SK-N-SH (cell line): Measurements from ENCODE around the gene WDR93. TPM values are rescaled to one million over a fixed set of nuclear protein-coding genes. Genes with fewer than 3 reads are reported as not detected.

Experiments
- CTCF ChIA-PET: fragments of 300-600, 350-600 bp; formaldehyde crosslinking; extraction: SDS; loops from one replicate; lab custom pipeline; 2021; lab: Yijun Ruan, JAX
- POLR2A ChIA-PET: fragments of 350-600 bp; sonication (Branson Sonifier 250); formaldehyde crosslinking; extraction: SDS; loops from one replicate; lab custom pipeline; 2020; ENCODE audit warnings: antibody characterized with exemption, inconsistent platforms; lab: Yijun Ruan, JAX
- DNase-seq: peaks from one replicate; pipeline ENCODE4 v3.0.0; 2012
- H2AFZ ChIP-seq: fragments of 200-600 bp; sonication (generic); 2 replicates; pipeline ENCODE4 v1.8.1; 2016; ENCODE audit warnings: antibody characterized with exemption, mild to moderate bottlenecking, low read depth
- H3F3A ChIP-seq: fragments of 200-600 bp; sonication (generic); replicated peaks from 2 replicates; pipeline ENCODE3; 2016; ENCODE audit warnings: antibody characterized with exemption, mild to moderate bottlenecking; ENCODE audit not compliant: insufficient read depth
- H3K27ac ChIP-seq, 2 experiments: fragments of 200-500 bp in 1 of 2; fragments of 200-600 bp in 1 of 2; sonication (Bioruptor generic) in 1 of 2; sonication (generic), shearing (Covaris generic) in 1 of 2; 2 replicates each; pipeline versions ENCODE4 v1.5.1 to v1.6.1; 2014 to 2016; ENCODE audit warnings: low read depth in 2 of 2, inconsistent platforms in 1 of 2, low read length in 1 of 2, mild to moderate bottlenecking in 1 of 2, mixed read lengths in 1 of 2
- H3K27me3 ChIP-seq: fragments of 200-600 bp; sonication (generic), shearing (Covaris generic); 2 replicates; pipeline ENCODE4 v1.6.1; 2016; ENCODE audit warnings: mixed run types; ENCODE audit not compliant: insufficient read depth
- H3K36me3 ChIP-seq, 2 experiments: fragments of 200-500 bp in 1 of 2; fragments of 200-600 bp in 1 of 2; sonication (Bioruptor generic) in 1 of 2; sonication (generic) in 1 of 2; replicated peaks in 1 of 2; 2 replicates each; pipeline versions ENCODE3 to v1.5.1; 2014 to 2016; ENCODE audit warnings: low read length in 1 of 2, mild to moderate bottlenecking in 1 of 2; ENCODE audit not compliant: insufficient read depth in 2 of 2, control insufficient read depth in 1 of 2
- H3K4me1 ChIP-seq, 2 experiments: fragments of 200-500 bp in 1 of 2; fragments of 200-600 bp in 1 of 2; sonication (Bioruptor generic) in 1 of 2; sonication (generic), shearing (Covaris generic) in 1 of 2; 2 replicates each; pipeline versions ENCODE4 v1.5.1 to v1.6.1; 2014 to 2016; ENCODE audit warnings: low read depth in 1 of 2, low read length in 1 of 2, mixed run types in 1 of 2; ENCODE audit not compliant: insufficient read depth in 2 of 2, control insufficient read depth in 1 of 2
- H3K4me2 ChIP-seq: fragments of 200-600 bp; sonication (generic), shearing (Covaris generic); 2 replicates; pipeline ENCODE4 v1.6.1; 2017; ENCODE audit warnings: mixed run types
- H3K4me3 ChIP-seq, 2 experiments: fragments of 200-500 bp in 1 of 2; fragments of 200-600 bp in 1 of 2; sonication (Bioruptor generic) in 1 of 2; sonication (generic), shearing (Covaris generic) in 1 of 2; 2 replicates each; pipeline versions ENCODE4 v1.5.1 to v1.8.1; 2014 to 2016; ENCODE audit warnings: low read depth in 2 of 2, inconsistent platforms in 1 of 2, low read length in 1 of 2, mild to moderate bottlenecking in 1 of 2, mixed read lengths in 1 of 2, moderate library complexity in 1 of 2
- H3K79me2 ChIP-seq: fragments of 200-600 bp; sonication (generic); 2 replicates; pipeline ENCODE4 v1.8.1; 2017; ENCODE audit warnings: mild to moderate bottlenecking; ENCODE audit not compliant: insufficient read depth
- H3K9ac ChIP-seq: fragments of 200-600 bp; sonication (generic); 2 replicates; pipeline ENCODE4 v1.6.1; 2017; ENCODE audit warnings: mixed run types
- H3K9me2 ChIP-seq: fragments of 200-600 bp; sonication (generic); 2 replicates; pipeline ENCODE4 v1.6.1; 2017; ENCODE audit warnings: mixed run types
- H3K9me3 ChIP-seq: fragments of 200-600 bp; sonication (generic); 2 replicates; pipeline ENCODE4 v1.6.1; 2017; ENCODE audit warnings: mixed run types, mild to moderate bottlenecking, moderate library complexity
- H4K20me1 ChIP-seq: fragments of 200-600 bp; sonication (generic); 2 replicates; pipeline ENCODE4 v1.6.1; 2017; ENCODE audit warnings: mild to moderate bottlenecking, mixed run types; ENCODE audit not compliant: insufficient read depth
- EP300 ChIP-seq, 2 experiments: IDR thresholded peaks; 2 replicates each; pipeline versions ENCODE4 v1.4.0 to v1.6.1; 2012; ENCODE audit warnings: borderline replicate concordance in 1 of 2, low read depth in 1 of 2, low read length in 1 of 2
- FOSL2 ChIP-seq: IDR thresholded peaks from 2 replicates; pipeline ENCODE4 v1.4.0; 2012; ENCODE audit warnings: low read depth, mild to moderate bottlenecking, moderate library complexity, borderline replicate concordance
- GABPA ChIP-seq: IDR thresholded peaks from 2 replicates; pipeline ENCODE4 v1.4.0; 2012; ENCODE audit warnings: low read depth, mild to moderate bottlenecking
- NFIC ChIP-seq: IDR thresholded peaks from 2 replicates; pipeline ENCODE4 v1.4.0; 2012; ENCODE audit warnings: borderline replicate concordance
- SIN3A ChIP-seq: IDR thresholded peaks from 2 replicates; pipeline ENCODE4 v1.6.1; 2012; ENCODE audit warnings: low read depth, mild to moderate bottlenecking, low read length, moderate library complexity, borderline replicate concordance
- TAF1 ChIP-seq: IDR thresholded peaks from 2 replicates; pipeline ENCODE4 v1.6.1; 2012; ENCODE audit warnings: low read depth, mild to moderate bottlenecking, low read length, moderate library complexity, borderline replicate concordance
- WGBS: methylation state at CpG from one replicate; pipeline ENCODE4 v1.1.6; 2017; ENCODE audit warnings: low lambda C conversion rate; 5-methylcytosine and 5-hydroxymethylcytosine counted together
- polyA plus RNA-seq, 3 experiments: library from polyadenylated mRNA; depleted of rRNA; stranded (reverse); fragments of >200 nt; gene quantifications; 2 replicates each; pipeline ENCODE4 v1.2.3, GENCODE V29; 2012
- TF ChIP-seq, protein P1 (sequence below): IDR thresholded peaks from 2 replicates; pipeline ENCODE4 v1.4.0; 2012; ENCODE audit warnings: low read depth, borderline replicate concordance
- TF ChIP-seq, protein P2 (sequence below): fragments of 150-350 bp; IDR thresholded peaks from 2 replicates; pipeline ENCODE4 v1.6.1; 2017; ENCODE audit warnings: antibody characterized with exemption, low read length, low read depth, borderline replicate concordance
- TF ChIP-seq, protein P3 (sequence below): fragments of 200-600 bp; sonication (generic); IDR thresholded peaks from 2 replicates; pipeline ENCODE4 v1.6.1; 2017; ENCODE audit warnings: antibody characterized with exemption, mild to moderate bottlenecking, moderate library complexity
- TF ChIP-seq, protein P4 (sequence below): IDR thresholded peaks from 2 replicates; pipeline ENCODE4 v1.4.0; 2012; ENCODE audit warnings: low read depth, borderline replicate concordance

WDR93 gene
- polyA plus RNA-seq, 1 of the 3 experiments (the other 2 are of a cell fraction), result 0.35 TPM

DNA sequence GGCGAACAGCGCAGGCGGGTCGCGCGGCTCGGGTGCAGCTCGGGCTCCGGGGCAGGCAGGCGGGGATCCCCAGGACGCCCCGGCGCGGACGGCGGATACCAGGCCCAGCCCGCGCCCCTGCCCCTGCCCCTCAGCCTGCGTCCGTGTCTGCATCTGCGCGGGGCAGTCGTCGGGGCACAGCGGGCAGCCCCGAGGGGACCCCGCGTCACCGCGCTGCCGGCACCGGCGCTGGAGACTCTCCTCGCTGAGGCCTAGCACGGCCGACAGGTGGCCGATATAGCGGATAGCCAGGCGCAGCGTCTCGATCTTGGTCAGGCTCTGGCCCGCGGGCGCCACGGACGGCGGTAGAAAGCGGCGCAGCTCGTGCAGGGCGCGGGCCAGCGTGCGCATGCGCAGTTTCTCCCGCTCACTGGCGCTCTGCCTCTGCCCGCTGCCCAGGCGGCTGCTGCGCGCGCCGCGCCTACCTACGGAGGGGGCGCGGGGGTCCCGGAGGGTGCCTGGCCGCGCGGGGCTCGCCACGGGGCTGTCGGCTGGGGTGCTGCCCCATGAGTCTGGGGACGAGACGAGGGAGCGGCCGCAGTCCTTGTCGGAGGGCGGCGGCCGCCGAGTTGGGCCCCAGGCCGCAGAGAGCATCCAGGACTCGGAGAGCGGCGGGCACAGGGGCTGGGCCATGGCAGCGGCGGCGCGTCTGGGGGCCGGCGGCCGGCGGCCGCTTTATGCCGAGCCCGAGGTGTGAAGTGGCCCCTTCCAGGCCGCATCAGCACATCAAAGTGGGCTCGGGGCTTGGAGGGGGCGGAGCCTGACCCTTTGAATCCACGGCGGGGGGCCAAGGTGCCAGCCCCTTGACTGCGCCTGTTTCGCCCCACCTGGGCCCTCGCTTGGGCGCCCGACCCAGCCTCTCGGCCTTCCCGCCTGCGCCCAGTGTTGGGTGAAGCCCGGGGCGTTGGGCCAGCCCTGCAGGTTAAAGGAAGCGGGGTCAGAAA, 60.2 kb downstream of the WDR93 start, which contains the start of gene MESP1 (continued):
- TF ChIP-seq, protein P1, sequence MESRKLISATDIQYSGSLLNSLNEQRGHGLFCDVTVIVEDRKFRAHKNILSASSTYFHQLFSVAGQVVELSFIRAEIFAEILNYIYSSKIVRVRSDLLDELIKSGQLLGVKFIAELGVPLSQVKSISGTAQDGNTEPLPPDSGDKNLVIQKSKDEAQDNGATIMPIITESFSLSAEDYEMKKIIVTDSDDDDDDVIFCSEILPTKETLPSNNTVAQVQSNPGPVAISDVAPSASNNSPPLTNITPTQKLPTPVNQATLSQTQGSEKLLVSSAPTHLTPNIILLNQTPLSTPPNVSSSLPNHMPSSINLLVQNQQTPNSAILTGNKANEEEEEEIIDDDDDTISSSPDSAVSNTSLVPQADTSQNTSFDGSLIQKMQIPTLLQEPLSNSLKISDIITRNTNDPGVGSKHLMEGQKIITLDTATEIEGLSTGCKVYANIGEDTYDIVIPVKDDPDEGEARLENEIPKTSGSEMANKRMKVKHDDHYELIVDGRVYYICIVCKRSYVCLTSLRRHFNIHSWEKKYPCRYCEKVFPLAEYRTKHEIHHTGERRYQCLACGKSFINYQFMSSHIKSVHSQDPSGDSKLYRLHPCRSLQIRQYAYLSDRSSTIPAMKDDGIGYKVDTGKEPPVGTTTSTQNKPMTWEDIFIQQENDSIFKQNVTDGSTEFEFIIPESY, result no peak
- TF ChIP-seq TAF1, result 0 out of 2 replicates have a peak, but pooled peaks have one; percentile 42
- TF ChIP-seq, all 33 proteins: peak for 8

DNA sequence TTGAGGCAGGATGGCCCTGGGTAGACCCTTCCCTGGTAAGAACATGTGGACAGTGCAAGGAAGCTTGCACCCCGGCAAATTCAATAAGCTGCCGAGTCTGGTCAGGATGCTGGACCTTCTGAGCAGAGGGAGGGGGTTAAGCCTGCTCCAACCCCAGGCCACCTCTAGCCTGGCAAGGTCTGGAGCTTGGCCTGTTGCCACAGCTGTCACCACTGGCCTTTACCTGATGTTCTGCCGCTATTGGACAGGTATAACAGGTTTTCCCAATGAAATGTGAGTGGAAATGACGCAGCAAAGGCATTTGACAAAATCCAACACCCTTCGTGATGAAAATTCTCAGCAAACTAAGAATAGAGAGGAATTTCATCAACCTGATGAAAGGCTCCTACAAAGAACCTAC, 61.1 kb downstream of the WDR93 start:
- POLR2A ChIA-PET, result interaction anchor here (1.0 kb wide), 1 partner anchor 9 kb away, joined by 4 read pairs; no protein-coding TSS in a partner anchor
- Histone ChIP-seq H4K20me1 (no peaks in the 10 kb centered on the region), H2AFZ (no peak overlapping the region), H3K4me1 (peaks cover 0 to 12% of the 10 kb centered on the region in 2 experiments; a peak in 1 of 4 replicates), H3F3A (peaks cover 2% of the 10 kb centered on the region), H3K27me3 (no peaks in the 10 kb centered on the region), H3K9me2 (no peaks in the 10 kb centered on the region), H3K4me3 (no peak overlapping the region), H3K79me2 (no peaks in the 10 kb centered on the region), H3K9ac (no peak overlapping the region), H3K9me3 (no peaks in the 10 kb centered on the region), H3K36me3 (no peaks in the 10 kb centered on the region), H3K4me2 (peak overlapping the region; percentile 95; the same call in 1 of the 2 replicates), H3K27ac (no peak overlapping the region)
- CTCF ChIA-PET, result interaction anchor here (1.0 to 7.2 kb wide), 5 partner anchors 9 to 137 kb away, joined by 4 to 55 read pairs (median 13); no protein-coding TSS in a partner anchor
- TF ChIP-seq, protein P2, sequence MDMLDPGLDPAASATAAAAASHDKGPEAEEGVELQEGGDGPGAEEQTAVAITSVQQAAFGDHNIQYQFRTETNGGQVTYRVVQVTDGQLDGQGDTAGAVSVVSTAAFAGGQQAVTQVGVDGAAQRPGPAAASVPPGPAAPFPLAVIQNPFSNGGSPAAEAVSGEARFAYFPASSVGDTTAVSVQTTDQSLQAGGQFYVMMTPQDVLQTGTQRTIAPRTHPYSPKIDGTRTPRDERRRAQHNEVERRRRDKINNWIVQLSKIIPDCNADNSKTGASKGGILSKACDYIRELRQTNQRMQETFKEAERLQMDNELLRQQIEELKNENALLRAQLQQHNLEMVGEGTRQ, result no peak
- TF ChIP-seq, protein P1, result no peak
- TF ChIP-seq EP300 (IDR thresholded peaks at IDR 0.05; ENCODE audit: borderline replicate concordance in 1 of 2, low read depth in 1 of 2, low read length in 1 of 2) (no peak), NFIC (no peak), GABPA (no peak), FOSL2 (no peak), SIN3A (no peak)
- TF ChIP-seq, protein P3, sequence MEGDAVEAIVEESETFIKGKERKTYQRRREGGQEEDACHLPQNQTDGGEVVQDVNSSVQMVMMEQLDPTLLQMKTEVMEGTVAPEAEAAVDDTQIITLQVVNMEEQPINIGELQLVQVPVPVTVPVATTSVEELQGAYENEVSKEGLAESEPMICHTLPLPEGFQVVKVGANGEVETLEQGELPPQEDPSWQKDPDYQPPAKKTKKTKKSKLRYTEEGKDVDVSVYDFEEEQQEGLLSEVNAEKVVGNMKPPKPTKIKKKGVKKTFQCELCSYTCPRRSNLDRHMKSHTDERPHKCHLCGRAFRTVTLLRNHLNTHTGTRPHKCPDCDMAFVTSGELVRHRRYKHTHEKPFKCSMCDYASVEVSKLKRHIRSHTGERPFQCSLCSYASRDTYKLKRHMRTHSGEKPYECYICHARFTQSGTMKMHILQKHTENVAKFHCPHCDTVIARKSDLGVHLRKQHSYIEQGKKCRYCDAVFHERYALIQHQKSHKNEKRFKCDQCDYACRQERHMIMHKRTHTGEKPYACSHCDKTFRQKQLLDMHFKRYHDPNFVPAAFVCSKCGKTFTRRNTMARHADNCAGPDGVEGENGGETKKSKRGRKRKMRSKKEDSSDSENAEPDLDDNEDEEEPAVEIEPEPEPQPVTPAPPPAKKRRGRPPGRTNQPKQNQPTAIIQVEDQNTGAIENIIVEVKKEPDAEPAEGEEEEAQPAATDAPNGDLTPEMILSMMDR, result no peak
- TF ChIP-seq, protein P4, sequence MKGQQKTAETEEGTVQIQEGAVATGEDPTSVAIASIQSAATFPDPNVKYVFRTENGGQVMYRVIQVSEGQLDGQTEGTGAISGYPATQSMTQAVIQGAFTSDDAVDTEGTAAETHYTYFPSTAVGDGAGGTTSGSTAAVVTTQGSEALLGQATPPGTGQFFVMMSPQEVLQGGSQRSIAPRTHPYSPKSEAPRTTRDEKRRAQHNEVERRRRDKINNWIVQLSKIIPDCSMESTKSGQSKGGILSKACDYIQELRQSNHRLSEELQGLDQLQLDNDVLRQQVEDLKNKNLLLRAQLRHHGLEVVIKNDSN, result no peak
- no peak for DNase-seq
- 97% methylated on average over 5 of the region's 5 CpGs for WGBS
